IPS DF 6.9 (cell line): ENCODE measurements around the gene ATP8A2.

ENCODE experiments used
- DNase-seq: peaks from one replicate; pipeline ENCODE4 v3.0.0-alpha.2; 2013; ENCODE audit warnings: low read depth, low spot score
- H3K27ac ChIP-seq: one replicate; pipeline ENCODE4 v1.5.1; 2013; ENCODE audit warnings: low read length, control low read depth
- H3K27me3 ChIP-seq: 2 replicates; pipeline ENCODE4 v1.6.1; 2013; ENCODE audit warnings: mild to moderate bottlenecking, low read length; ENCODE audit not compliant: control insufficient read depth, insufficient read depth
- H3K36me3 ChIP-seq: 2 replicates; pipeline ENCODE4 v1.6.1; 2013; ENCODE audit warnings: low read length; ENCODE audit not compliant: control insufficient read depth, insufficient read depth
- H3K4me1 ChIP-seq: 2 replicates; pipeline ENCODE4 v1.6.1; 2013; ENCODE audit warnings: low read length; ENCODE audit not compliant: control insufficient read depth, insufficient read depth
- H3K4me3 ChIP-seq: 2 replicates; pipeline ENCODE4 v1.5.1; 2013; ENCODE audit warnings: mild to moderate bottlenecking, low read length
- H3K9me3 ChIP-seq: 2 replicates; pipeline ENCODE4 v1.6.1; 2013; ENCODE audit warnings: low read length, inconsistent platforms; ENCODE audit not compliant: control insufficient read depth, insufficient read depth
- WGBS: extraction: QIAGEN DNeasy Blood & Tissue Kit; methylation state at CpG from one replicate; pipeline ENCODE4 v1.1.7; 2013; ENCODE audit warnings: mixed read lengths, missing lambda C conversion rate; ENCODE audit not compliant: insufficient read length, insufficient coverage; 5-methylcytosine and 5-hydroxymethylcytosine counted together

Gene ATP8A2

GRCh38 chr13:25371875-25372283 is at the start of gene ATP8A2:
ATP8A2 (plus strand) TSS chr13:25371974; CDS start chr13:25372213, 239 bp downstream.
- WGBS: no CpG with 5 or more reads among the region's 58 CpGs
- Histone ChIP-seq H3K9me3 (no peaks in the 10 kb centered on the region), H3K27me3 (peaks cover 12% of the 10 kb centered on the region; the same call in 1 of the 2 replicates), H3K36me3 (no peaks in the 10 kb centered on the region), H3K27ac (no peak within 1 kb of the TSS), H3K4me3 (peak within 1 kb of the TSS; percentile 51; the same call in 1 of the 2 replicates), H3K4me1 (no peaks in the 10 kb centered on the region)
- DNase-seq: no peak

DNA sequence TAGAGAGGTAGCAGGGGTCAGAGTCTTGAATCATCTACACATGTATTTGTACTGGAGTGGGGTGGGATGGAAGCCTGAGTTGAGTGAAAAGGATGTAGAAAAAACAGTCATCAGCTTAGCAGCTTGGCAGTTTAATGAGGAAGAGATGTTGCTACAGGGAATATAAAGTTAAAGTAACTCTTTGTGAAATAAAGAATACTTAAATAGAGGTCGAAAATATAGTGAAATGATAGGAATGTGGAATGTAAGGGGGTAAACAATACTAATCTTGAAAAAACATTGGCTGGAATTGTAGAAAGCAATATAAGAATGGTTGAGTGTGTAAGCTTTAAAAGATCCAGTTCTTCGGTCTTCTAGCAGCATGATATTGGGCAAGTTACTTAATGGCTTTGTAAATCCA is 47.7 kb upstream of the ATP8A2 start:
- Histone ChIP-seq H3K9me3 (no peaks in the 10 kb centered on the region), H3K4me3 (no peak overlapping the region), H3K4me1 (no peaks in the 10 kb centered on the region), H3K27me3 (no peaks in the 10 kb centered on the region), H3K27ac (no peak overlapping the region), H3K36me3 (0 out of 2 replicates have a peak, but pooled peaks cover 2% of the 10 kb centered on the region)
- DNase-seq: no peak
- 100% methylated on average over 1 of the region's 2 CpGs for WGBS

DNA sequence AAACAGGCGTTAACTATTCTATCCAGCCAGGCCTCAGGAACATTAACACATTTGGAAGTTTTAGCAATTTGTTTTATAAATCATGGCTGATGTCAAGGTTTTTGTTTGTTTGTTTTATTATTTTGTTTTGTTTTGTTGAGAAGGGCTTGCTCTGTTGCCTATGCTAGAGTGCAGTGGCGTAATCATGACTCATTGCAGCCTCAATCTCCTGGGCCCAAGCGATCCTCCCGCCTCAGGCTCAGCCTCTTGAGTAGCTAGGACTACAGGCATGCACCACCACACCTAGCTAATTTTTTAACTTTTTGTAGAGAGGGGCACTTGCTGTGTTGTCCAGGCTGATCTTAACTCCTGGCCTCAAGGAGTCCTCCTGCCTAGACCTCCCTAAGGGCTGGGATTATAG is 42.1 kb upstream of the ATP8A2 start:
- Histone ChIP-seq H3K27ac (no peak overlapping the region), H3K27me3 (no peaks in the 10 kb centered on the region), H3K9me3 (no peaks in the 10 kb centered on the region), H3K4me3 (no peak overlapping the region), H3K36me3 (peaks cover 5% of the 10 kb centered on the region; the same call in 1 of the 2 replicates), H3K4me1 (no peaks in the 10 kb centered on the region)
- no CpG with 5 or more reads among the region's 4 CpGs for WGBS
- DNase-seq: no peak

DNA sequence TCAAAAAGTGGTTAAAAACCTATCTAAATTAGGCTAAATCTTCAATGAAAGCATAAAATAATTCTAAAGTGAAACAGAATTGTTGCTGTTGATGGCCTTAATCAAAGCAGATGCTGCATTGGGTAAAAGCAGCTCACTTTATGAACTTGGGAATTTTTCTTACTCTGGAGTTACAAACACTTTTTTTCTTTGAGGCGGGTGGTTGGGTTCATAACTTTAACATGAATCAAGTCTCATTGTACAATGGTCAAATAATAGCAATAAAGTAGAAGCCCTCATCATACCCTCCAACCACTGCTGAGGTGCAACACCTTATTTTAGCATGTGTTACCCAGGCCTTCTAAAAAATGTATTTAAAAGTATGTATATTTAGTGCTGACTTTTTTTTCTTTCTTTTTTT is 41.2 kb upstream of the ATP8A2 start:
- no peaks in the 10 kb centered on the region for H3K4me1 ChIP-seq
- no peak overlapping the region for H3K27ac ChIP-seq
- H3K36me3 ChIP-seq: peaks cover 5% of the 10 kb centered on the region; the same call in 1 of the 2 replicates
- no peaks in the 10 kb centered on the region for H3K9me3 ChIP-seq
- no peaks in the 10 kb centered on the region for H3K27me3 ChIP-seq
- no peak overlapping the region for H3K4me3 ChIP-seq
- WGBS: no CpG with 5 or more reads among the region's 1 CpG
- DNase-seq: no peak

GRCh38 chr13:25335856-25336255 is 35.9 kb upstream of the ATP8A2 start:
- H3K4me1 ChIP-seq: no peaks in the 10 kb centered on the region
- no peaks in the 10 kb centered on the region for H3K27me3 ChIP-seq
- peaks cover 3% of the 10 kb centered on the region; the same call in 1 of the 2 replicates for H3K36me3 ChIP-seq
- no CpG with 5 or more reads among the region's 3 CpGs for WGBS
- DNase-seq: no peak
- no peaks in the 10 kb centered on the region for H3K9me3 ChIP-seq
- no peak overlapping the region for H3K4me3 ChIP-seq
- H3K27ac ChIP-seq: no peak overlapping the region

DNA sequence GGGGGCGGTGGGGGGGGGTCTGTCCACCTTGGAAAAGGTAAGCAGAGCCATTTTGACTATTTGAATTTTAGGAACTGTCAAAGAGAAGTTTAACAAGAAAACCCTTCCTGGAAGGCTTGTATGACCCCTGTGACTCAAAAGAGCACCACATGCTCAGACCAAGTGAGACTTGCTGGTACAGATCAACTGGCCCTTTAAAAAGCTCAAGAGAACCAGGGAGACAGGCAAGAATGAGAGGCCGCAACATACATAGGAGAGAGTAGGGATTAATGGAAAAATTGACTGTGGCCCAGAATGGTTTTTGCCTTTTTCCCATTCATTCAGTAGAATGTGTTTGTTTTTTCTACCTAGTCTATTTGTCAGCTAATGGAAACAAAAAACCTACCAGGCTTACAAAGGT is 26.2 kb upstream of the ATP8A2 start:
- H3K4me3 ChIP-seq: no peak overlapping the region
- no CpG with 5 or more reads among the region's 2 CpGs for WGBS
- H3K27me3 ChIP-seq: no peaks in the 10 kb centered on the region
- no peak for DNase-seq
- no peaks in the 10 kb centered on the region for H3K9me3 ChIP-seq
- H3K4me1 ChIP-seq: no peaks in the 10 kb centered on the region
- H3K36me3 ChIP-seq: no peaks in the 10 kb centered on the region
- no peak overlapping the region for H3K27ac ChIP-seq

DNA sequence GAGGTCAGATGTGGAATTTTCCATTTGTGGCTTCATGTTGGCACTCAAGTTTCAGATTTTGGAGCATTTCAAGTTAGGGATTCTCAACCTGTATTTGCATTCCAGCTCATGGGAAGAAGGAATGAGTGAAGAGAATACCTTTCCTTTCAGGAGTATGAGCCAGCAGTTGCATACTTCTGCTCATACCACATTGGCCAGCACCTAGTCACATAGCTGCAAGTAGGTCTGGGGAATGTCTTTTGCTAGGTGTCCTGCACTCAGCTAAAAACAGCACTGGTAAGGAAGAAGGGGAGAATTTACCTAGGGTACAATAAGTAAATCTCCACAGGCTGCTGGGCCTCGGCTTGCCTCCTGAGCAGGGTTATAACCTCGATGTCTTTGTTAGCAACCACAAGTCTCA is 24.6 kb upstream of the ATP8A2 start:
- Histone ChIP-seq H3K27me3 (no peaks in the 10 kb centered on the region), H3K9me3 (no peaks in the 10 kb centered on the region), H3K27ac (no peak overlapping the region), H3K36me3 (no peaks in the 10 kb centered on the region), H3K4me3 (no peak overlapping the region), H3K4me1 (no peaks in the 10 kb centered on the region)
- no CpG with 5 or more reads among the region's 2 CpGs for WGBS
- no peak for DNase-seq

DNA sequence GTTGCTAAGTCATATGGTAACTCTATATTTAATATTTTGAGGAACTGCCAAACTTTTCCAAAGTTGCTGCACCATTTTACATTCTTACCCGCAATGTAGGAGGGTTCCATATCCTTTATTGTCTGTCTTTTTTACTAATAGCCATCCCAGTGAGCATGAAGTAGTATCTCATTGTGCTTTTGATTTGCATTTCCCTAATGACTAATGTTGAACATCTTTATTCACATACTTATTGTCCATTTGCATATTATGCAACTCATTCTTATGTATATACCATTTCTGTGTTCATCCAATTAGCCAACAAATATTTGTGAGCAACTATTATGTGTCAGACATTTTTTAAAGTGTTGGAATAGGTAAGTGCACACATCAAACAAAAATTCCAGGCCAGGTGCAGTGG is 20.4 kb upstream of the ATP8A2 start:
- no peaks in the 10 kb centered on the region for H3K27me3 ChIP-seq
- H3K27ac ChIP-seq: no peak overlapping the region
- no peak overlapping the region for H3K4me3 ChIP-seq
- H3K36me3 ChIP-seq: no peaks in the 10 kb centered on the region
- DNase-seq: no peak
- no peaks in the 10 kb centered on the region for H3K4me1 ChIP-seq
- no CpG with 5 or more reads among the region's 1 CpG for WGBS
- H3K9me3 ChIP-seq: no peaks in the 10 kb centered on the region

DNA sequence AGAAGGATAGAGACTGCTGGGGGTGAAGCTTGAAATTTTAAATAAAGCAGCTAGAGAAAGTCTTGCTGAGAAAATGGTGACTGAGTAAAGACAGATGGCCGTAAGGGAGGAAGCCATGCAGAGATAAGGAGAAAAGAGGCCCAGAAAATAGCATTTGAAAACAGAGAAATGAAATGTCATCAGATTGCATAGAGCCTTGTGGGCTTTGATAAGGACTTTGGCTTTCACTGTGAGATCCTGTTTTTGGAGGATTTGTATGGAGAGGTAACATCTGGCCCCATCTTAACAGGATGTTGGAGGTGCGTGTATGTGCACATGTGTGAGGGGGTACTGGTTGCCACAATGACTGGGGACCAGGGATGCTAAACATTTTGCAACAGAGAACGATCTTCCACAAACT is 19.5 kb upstream of the ATP8A2 start:
- H3K4me1 ChIP-seq: no peaks in the 10 kb centered on the region
- WGBS: no CpG with 5 or more reads among the region's 3 CpGs
- no peak overlapping the region for H3K27ac ChIP-seq
- no peak for DNase-seq
- no peaks in the 10 kb centered on the region for H3K27me3 ChIP-seq
- no peak overlapping the region for H3K4me3 ChIP-seq
- no peaks in the 10 kb centered on the region for H3K9me3 ChIP-seq
- no peaks in the 10 kb centered on the region for H3K36me3 ChIP-seq

- no peak overlapping the region for H3K4me3 ChIP-seq
- WGBS: no CpG with 5 or more reads among the region's 4 CpGs
- H3K4me1 ChIP-seq: no peaks in the 10 kb centered on the region
- DNase-seq: no peak
- H3K9me3 ChIP-seq: no peaks in the 10 kb centered on the region
- no peak overlapping the region for H3K27ac ChIP-seq
- no peaks in the 10 kb centered on the region for H3K36me3 ChIP-seq
- no peaks in the 10 kb centered on the region for H3K27me3 ChIP-seq
Measured at GRCh38 chr13:25352806-25353205, 19.0 kb upstream of the ATP8A2 start.

- no peaks in the 10 kb centered on the region for H3K27me3 ChIP-seq
- no peaks in the 10 kb centered on the region for H3K36me3 ChIP-seq
- DNase-seq: no peak
- no peak overlapping the region for H3K27ac ChIP-seq
- H3K4me1 ChIP-seq: no peaks in the 10 kb centered on the region
- no peaks in the 10 kb centered on the region for H3K9me3 ChIP-seq
- H3K4me3 ChIP-seq: no peak overlapping the region
- WGBS: no CpG with 5 or more reads among the region's 4 CpGs
Measured at GRCh38 chr13:25353344-25353743, 18.4 kb upstream of the ATP8A2 start.
